GM21390 (cell line): Measurements from ENCODE around the gene GAB2.

ENCODE experiments used
- ATAC-seq: cut with Tn5 transposase; IDR thresholded peaks from one replicate; pipeline ENCODE4 v1.9.1; 2021; ENCODE audit not compliant: unreplicated experiment

GAB2 gene

GRCh38 chr11:78428266-78428636, 10.6 kb upstream of the GAB2 start:
- no peak for ATAC-seq

DNA sequence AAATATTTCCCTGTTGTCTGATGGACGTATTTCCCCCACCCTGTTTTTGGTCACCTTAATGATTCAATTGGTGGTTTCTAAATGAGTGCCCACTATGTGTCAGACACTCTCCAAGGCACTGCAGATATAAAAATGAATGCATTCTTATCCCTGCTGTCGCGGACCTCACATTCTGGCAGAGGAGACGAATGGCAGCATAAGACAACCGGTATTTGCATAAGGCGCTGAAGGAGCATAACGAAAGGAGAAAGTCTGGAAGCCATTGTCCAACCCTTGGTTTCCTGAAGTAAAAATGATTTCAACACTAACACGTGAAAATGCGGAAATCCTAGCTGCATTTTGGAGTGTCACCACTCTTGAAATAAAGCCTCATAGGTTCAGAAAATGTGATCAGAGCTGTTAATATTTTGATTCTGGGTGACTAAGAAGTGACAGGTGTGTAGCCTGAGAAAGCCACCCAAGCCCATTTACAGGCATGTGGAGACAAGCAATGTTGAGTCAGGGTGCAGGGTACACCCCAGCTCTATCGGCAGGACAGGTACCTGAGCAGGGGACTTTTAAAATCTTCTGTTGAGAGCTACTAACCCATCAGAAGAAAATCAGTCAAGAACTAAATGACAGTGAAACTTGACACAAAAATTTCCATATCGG, 10.1 kb upstream of the GAB2 start:
- ATAC-seq = no peak

GRCh38 chr11:78426845-78427244, 9.2 kb upstream of the GAB2 start:
- ATAC-seq = no peak

DNA sequence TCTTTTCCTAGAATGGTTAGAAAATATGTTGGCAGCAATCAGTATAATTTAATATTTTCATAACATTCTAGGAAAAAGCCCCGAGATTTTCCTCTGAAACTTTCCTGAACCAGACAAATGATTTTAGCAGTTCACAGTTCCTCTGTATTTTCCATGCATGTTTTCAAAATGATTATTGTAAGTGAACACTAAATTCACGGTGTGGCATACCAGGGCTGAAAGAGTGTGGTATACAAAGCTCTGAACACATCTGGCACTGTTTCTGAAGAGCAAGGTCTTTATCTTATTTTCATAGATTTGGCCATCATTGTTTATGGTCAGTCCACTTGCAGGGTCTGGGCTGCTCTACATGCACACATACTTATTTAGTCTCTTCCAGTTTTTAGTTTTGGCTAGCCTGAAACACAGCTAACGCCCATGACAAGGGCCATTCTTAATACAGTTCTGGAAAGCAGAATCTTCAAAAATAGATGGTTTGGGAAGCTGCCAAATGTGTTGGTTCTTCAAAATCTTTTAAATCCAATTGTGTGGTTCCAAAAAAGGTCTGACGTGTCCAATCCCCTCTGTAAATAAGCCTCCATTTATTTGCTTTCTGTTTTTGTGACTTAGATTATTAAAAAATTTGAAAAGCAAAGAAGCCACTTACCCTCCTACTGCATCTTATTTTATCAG, 7.9 kb upstream of the GAB2 start:
- ATAC-seq = no peak

GRCh38 chr11:78424334-78425270, 7.0 kb upstream of the GAB2 start:
- peak; percentile 42 for ATAC-seq

GRCh38 chr11:78423241-78423640, 5.6 kb upstream of the GAB2 start:
- no peak for ATAC-seq

DNA sequence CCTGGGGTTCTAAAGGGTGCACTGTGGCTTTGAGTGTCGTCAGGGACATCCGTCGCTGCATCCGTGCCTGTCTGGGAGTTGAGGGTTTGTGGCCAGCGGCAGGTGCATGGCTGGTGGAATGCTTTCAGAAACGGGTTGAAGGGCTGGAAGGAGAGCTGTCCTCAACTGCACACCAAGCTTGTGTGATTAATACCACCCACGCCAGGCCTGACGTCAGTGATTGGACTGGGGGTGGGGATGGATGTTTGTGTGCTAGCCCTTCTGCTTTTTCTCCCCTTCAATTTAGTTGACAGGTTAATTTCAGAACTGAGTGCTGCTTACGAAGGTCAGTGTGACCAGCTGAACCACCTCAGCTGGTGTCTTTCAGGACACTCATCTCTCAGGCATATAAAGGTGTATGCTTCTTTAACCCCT, 3.2 kb upstream of the GAB2 start:
- ATAC-seq = no peak

- no peak for ATAC-seq
These were observed 2.7 kb upstream of the GAB2 start for GRCh38 chr11:78420255-78420764.

- ATAC-seq = no peak
These were observed 1.7 kb upstream of the GAB2 start for GRCh38 chr11:78419327-78419726.

- ATAC-seq = no peak
These were observed 1.1 kb upstream of the GAB2 start for GRCh38 chr11:78418584-78419211.

DNA sequence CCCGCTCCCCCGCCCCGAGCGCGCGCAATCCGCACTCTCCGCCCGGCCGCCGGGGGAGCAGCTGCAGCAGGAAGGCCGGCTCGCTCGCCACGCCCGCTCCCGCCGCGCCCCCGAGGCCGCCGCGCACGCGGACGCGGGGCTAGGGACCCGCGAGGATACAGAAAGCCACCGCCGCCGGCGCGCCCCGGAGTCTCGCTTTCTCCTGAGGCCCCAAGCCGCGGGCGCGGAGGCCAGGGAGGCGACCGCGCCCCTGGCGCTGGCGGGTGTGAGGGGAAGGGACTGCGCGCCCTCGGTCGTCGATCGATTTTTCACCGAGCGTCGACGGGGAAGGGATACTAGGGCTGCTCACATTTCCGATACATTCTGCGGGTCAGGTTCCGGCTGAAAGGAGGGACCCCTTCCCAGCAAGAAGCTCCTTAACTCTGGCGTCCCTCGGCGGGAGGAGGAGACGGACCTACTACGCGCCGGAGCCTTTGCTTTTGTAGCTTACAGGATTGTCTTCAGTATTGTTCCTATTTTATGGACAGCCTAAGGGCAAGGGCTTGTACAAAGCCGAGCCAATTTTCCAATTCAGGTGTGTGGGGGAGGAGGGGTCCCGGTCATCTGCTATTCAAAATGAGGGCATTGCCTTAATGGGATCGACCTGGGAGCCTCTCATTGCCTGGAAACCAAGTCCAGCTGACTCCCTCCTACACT, 416 bp upstream of the GAB2 start:
- ATAC-seq = peak; percentile 44

DNA sequence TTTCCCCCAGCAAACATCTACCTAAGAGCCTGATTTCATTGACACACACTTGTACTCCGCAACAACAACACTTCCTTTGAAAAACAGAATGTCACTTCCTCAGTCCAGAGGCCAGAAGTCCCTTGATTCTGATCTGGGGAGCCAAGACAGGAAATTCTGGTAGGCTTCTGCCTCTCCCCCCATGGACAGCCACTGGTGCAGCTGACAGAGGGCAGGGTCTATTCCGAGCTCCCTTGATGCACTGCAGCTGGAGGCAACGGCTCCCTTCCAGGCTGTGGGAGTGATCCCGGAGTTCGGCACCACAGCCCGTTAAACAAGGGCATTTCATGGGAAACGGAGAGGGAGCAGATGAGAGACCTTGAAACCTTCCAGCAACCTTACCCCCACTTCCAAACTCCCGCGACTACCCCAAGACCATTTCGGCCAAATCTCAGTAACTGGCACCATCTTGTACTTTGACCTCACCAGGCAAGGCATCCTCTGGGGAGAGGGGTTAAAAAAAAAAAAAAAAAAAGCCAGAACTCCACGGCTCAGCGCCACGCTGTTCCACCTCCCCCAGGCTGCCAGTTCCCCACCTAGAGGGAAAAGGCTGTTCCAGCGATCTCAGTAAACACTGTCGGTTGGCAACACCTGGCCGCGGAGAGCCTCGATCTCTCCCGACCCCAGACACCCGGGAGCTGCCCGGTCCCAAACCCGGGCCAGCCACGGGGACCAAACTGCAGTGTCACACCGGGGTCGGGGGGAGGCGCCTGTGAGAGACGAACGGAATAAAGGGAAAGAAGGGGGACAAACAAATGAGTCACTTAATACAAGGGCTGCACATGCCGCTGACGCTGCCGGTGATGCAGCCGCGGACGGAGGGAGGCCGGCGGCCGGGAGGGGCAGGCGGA, 1.1 kb downstream of the GAB2 start:
- peak; percentile 55 for ATAC-seq

DNA sequence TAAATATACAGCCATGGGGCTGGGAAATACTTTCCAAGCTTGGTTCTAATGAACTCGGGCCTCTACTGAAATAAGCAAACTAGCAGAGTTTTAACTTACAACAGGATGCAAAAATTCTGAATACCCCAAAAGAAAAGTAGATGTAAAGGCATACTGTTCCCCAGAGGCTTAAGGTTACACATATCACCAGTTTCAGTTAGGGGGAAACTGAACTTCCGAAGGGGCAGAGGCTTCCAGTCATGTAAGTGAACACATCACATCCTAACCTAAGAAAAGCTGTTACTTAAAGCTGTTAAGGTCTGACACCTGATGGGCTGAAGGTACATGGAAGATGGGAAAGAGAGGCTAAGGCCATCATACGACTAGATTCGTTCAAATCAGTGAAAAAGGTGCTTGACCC, 2.3 kb downstream of the GAB2 start:
- no peak for ATAC-seq

GRCh38 chr11:78414321-78415051, 3.1 kb downstream of the GAB2 start:
- ATAC-seq = no peak

DNA sequence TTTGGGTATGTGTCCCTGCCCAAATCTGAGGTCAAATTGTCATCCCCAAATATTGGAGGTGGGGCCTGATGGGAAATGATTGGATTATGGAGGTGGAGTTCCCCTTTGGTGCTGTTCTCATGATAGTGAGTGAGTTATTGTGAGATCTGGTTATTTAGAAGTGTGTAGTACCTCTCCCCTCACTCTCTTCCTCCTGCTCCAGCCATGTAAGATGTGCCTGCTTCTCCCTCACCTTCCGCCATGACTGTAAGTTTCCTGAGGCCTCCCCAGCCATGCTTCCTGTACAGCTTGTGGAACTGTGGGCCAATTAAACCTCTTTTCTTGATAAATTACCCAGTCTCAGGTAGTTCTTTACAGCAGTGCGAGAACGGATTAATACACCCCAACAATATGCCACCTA, 9.0 kb downstream of the GAB2 start:
- ATAC-seq = no peak

GRCh38 chr11:78406568-78407196, 10.9 kb downstream of the GAB2 start:
- no peak for ATAC-seq

GRCh38 chr11:78405805-78406204, 11.8 kb downstream of the GAB2 start:
- ATAC-seq = no peak

DNA sequence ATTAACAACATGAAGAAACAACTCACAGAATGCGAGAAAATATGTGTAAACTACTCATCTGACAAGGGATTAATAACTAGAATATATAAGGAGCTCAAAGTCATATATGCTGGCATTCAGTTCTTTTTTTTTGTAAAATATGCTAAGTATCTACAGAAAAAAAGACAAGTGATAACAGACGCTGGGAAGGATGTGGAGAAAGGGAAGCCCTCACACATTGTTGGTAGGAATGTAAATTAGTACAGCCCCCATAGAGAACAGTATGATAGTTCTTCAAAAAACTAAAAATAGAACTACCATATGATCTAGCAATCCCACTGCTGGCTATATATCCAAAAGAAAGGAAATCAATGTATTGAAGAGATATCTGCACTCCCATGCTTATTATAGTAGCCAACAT, 13.8 kb downstream of the GAB2 start:
- ATAC-seq = no peak
